ENCODE results near the gene KAZALD1.

The KAZALD1 gene

GRCh38 chr10:101061624-101062231, at the start of gene KAZALD1:
KAZALD1 (plus strand) TSS chr10:101061989; CDS start chr10:101062593, 604 bp downstream.
- Histone ChIP-seq H3K36me3 (ENCODE audit: control insufficient read depth, insufficient read depth, low read length) (no peaks in the 10 kb centered on the region), H3K4me3 (ENCODE audit: low read depth, low read length) (peak within 1 kb of the TSS; percentile 89), H3K4me1 (peaks cover 6% of the 10 kb centered on the region), H3K9ac (peak within 1 kb of the TSS; percentile 22), H3K27ac (peak within 1 kb of the TSS; percentile 82), H3K4me2 (ENCODE audit: low read length) (peak within 1 kb of the TSS; percentile 88), H2AFZ (peak within 1 kb of the TSS; percentile 92), H3K79me2 (no peaks in the 10 kb centered on the region), H3K27me3 (ENCODE audit: control insufficient read depth, insufficient read depth, low read length) (no peaks in the 10 kb centered on the region), H3K9me3 (ENCODE audit: control insufficient read depth, low read length) (no peaks in the 10 kb centered on the region)
- TF ChIP-seq CTCF (IDR thresholded peaks at IDR 0.05), result no peak

GRCh38 chr10:101012525-101013364, 49.0 kb upstream of the KAZALD1 start:
- no peak overlapping the region for H3K4me2 ChIP-seq (ENCODE audit: low read length)
- peaks cover 13% of the 10 kb centered on the region for H3K4me1 ChIP-seq
- no peaks in the 10 kb centered on the region for H3K36me3 ChIP-seq (ENCODE audit: control insufficient read depth, insufficient read depth, low read length)
- peak; percentile 87 for TF ChIP-seq CTCF (IDR thresholded peaks at IDR 0.05)
- H3K27me3 ChIP-seq (ENCODE audit: control insufficient read depth, insufficient read depth, low read length), result no peaks in the 10 kb centered on the region
- no peak overlapping the region for H2AFZ ChIP-seq
- no peak overlapping the region for H3K9ac ChIP-seq
- H3K27ac ChIP-seq, result peak overlapping the region; percentile 50
- H3K79me2 ChIP-seq, result no peaks in the 10 kb centered on the region
- no peak overlapping the region for H3K4me3 ChIP-seq (ENCODE audit: low read depth, low read length)
- H3K9me3 ChIP-seq (ENCODE audit: control insufficient read depth, low read length), result no peaks in the 10 kb centered on the region

- Histone ChIP-seq H3K36me3 (ENCODE audit: control insufficient read depth, insufficient read depth, low read length) (no peaks in the 10 kb centered on the region), H3K9me3 (ENCODE audit: control insufficient read depth, low read length) (no peaks in the 10 kb centered on the region), H3K9ac (no peak overlapping the region), H3K4me1 (peaks cover 13% of the 10 kb centered on the region), H3K27me3 (ENCODE audit: control insufficient read depth, insufficient read depth, low read length) (no peaks in the 10 kb centered on the region), H3K79me2 (no peaks in the 10 kb centered on the region), H3K4me2 (ENCODE audit: low read length) (no peak overlapping the region), H3K4me3 (ENCODE audit: low read depth, low read length) (no peak overlapping the region), H3K27ac (no peak overlapping the region), H2AFZ (no peak overlapping the region)
- no peak for TF ChIP-seq CTCF (IDR thresholded peaks at IDR 0.05)
These were observed 48.4 kb upstream of the KAZALD1 start for GRCh38 chr10:101013365-101013825.

- TF ChIP-seq CTCF (IDR thresholded peaks at IDR 0.05), result peak; percentile 93
- Histone ChIP-seq H2AFZ (no peak overlapping the region), H3K36me3 (ENCODE audit: control insufficient read depth, insufficient read depth, low read length) (no peaks in the 10 kb centered on the region), H3K9ac (no peak overlapping the region), H3K27me3 (ENCODE audit: control insufficient read depth, insufficient read depth, low read length) (no peaks in the 10 kb centered on the region), H3K4me1 (peaks cover 13% of the 10 kb centered on the region), H3K4me2 (ENCODE audit: low read length) (no peak overlapping the region), H3K4me3 (ENCODE audit: low read depth, low read length) (no peak overlapping the region), H3K27ac (no peak overlapping the region), H3K9me3 (ENCODE audit: control insufficient read depth, low read length) (no peaks in the 10 kb centered on the region), H3K79me2 (no peaks in the 10 kb centered on the region)
These were observed 47.4 kb upstream of the KAZALD1 start for GRCh38 chr10:101014230-101014884.

All from parathyroid adenoma (tissue), 2 donors.